Stimulated activated CD4-positive, alpha-beta T cell treated with anti-CD3 and anti-CD28 coated beads, Interleukin-15, amount 100 ng/mL, for 1 hour (primary cell): ENCODE data around the gene RPL28.
A peak's percentile ranks its signal among the peaks of the same experiment; 100 is the strongest.
"Not testable (repeated sequence)": the region's sequence is repeated elsewhere in the genome, so short reads cannot be mapped to it uniquely, and the experiment has no call there.

Experiments
- DNase-seq, 2 donors: peaks; one replicate each; pipeline ENCODE4 v3.0.0-alpha.2; 2020; ENCODE audit warnings: low read depth in 1 of 2, low spot score in 1 of 2

Gene RPL28

DNA sequence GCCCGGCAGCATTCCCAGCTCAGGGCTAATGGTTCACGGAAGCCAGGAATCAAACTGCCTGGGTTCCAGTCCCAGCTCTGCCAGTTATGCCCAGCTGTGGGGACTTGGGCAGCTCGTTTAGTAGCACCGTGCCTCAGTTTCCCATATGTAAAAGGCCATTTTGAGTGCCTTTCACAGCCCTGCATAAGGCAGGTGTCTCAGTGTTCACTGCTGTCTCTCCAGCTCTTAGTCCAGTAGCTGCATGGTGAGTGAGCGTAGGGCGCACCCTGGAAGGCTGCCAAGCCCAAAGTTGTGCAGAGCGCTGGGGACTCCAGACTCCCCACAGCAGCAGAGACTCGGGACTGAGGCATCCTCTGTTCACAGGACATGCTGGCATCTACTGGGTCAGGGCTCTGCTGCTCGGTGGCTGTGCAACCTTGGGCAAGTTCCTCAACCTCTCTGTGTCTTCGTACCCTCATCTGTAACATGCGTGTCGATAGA lies 5.5 kb downstream of the RPL28 start:
- DNase-seq: no peak

DNA sequence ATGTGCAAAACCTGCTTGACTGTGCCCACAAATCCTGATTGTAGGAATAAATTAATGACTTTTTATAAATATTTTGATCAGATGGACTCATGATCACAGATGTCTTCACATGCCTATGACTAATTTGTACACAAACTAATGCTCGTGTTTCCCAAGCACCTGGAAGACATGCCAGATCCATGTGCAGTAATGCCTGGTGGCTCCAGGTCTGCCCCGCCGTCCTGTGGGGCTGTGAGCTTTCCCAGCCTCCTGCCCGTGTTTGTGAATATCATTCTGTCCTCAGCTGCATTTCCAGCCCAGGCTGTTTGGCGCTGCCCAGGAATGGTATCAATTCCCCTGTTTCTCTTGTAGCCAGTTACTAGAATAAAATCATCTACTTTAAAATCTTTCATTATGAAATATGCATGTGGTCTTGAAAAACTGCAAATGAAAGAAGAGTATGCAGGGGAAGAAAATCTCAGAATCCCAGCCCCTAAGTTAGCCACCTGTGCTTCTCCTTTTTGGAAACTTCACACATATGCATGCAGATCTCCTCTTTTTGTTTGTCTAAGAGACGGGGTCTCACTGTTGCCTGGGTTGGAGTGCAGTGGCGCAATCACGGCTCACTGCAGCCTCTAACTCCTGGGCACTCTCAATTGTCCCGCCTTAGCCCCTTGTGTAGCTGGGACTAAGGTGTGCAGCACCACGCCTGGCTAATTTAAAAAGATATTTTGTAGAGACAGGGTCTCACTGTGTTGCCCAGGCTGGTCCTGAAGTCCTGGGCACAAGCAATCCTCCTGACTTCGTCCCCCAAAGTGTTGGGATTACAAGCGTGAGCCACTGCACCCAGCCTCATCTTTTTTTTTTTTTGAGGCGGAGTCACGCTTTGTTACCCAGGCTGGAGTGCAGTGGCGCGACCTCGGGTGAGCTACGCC lies 6.2 kb downstream of the RPL28 start:
- DNase-seq: no peak

DNA sequence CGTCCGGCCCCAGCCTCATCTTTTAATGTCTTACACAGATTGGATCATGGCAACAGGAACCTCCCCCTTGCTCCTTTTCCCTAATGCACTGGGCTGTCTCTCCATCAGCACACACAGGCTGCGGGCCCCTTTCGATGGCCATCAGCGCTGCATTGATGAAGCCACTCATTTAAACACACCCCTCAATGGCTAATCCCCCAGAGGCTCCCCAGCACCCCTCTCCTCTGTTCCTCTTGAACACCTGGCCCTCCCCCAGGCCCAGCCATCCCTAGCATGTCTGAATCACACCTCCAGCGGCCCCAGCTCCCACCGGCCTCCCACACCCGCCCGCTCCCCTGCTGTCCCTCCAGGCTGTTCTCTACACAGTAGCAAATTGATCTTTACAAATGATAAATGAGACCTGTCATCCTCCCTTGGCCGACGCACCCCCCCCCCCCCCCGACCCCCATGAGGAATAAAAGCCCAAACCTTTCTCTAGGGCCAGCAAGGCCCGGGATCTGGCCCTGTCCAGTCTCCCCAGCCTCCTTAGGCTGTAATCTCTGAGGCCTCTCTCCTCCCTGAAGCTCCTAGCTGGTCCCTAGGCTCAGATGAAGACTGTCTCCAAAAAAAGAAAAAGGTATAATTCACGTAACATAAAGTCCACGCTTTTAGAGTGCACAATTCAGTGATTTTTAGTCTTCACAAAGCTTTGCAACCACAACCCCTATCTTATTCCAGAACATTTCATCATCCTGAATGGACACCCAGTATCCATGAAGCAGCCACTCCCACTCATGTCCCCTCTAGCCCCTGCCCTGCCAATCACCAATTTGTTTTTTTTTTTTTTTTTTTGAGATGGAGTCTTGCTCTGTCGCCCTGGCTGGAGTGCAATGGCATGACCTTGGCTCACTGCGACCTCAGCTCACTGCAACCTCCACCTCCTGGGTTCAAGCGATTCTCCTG lies 7.4 kb downstream of the RPL28 start:
- no peak for DNase-seq

DNA sequence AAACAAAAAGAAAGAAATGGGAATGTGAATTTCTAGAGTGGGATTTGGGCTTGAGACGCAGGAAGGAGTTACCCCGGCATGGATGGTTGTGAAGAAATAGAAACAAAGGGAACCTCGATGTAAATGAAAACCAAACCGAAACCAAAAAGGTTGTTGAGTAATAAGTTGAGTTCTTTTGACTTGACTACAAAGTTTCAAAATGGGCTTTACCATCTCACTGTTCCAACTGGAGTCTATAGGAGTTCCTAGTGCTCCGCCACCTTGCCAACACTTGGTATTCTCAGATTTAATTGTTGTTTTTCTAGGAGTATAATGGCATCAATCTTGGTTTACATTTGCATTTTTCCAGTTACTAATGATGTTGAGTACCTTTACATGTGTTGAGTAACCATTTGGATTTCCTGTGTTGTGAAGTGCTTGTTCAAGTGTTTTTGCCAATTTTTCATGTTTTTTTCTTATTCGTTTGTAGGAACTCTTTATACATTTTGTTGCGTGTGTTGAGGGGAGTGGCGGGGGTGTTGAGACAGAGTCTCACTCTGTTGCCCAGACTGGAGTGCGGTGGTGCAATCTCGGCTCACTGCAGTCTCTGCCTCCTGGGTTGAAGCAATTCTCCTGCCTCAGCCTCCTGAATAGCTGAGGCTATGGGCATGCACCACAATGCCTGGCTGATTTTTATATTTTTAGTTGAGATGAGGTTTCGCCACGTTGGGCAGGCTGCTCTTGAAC lies 12.6 kb downstream of the RPL28 start:
- DNase-seq: no peak

- DNase-seq: no peak
Measured at GRCh38 chr19:55400281-55401087, 14.8 kb downstream of the RPL28 start.

GRCh38 chr19:55401390-55401789 lies 15.7 kb downstream of the RPL28 start:
- not testable (repeated sequence) for DNase-seq

- no peak for DNase-seq
Measured at GRCh38 chr19:55402509-55402908, 16.8 kb downstream of the RPL28 start.

- no peak for DNase-seq
Measured at GRCh38 chr19:55405638-55406037, 19.9 kb downstream of the RPL28 start.

- DNase-seq: no peak
Measured at GRCh38 chr19:55406091-55406825, 20.5 kb downstream of the RPL28 start.

- DNase-seq: peak in 1 of 2 donors; percentile 22
Measured at GRCh38 chr19:55406826-55407549, 21.3 kb downstream of the RPL28 start.

- not testable (repeated sequence) for DNase-seq
Measured at GRCh38 chr19:55407550-55407799, 21.7 kb downstream of the RPL28 start, which contains the start of gene UBE2S. TSS of gene UBE2S (minus strand) at chr19:55407788. CDS start at chr19:55407589, 199 bp downstream.

- DNase-seq: peak; percentile 91 to 94
Measured at GRCh38 chr19:55407800-55408532, 22.2 kb downstream of the RPL28 start.

DNA sequence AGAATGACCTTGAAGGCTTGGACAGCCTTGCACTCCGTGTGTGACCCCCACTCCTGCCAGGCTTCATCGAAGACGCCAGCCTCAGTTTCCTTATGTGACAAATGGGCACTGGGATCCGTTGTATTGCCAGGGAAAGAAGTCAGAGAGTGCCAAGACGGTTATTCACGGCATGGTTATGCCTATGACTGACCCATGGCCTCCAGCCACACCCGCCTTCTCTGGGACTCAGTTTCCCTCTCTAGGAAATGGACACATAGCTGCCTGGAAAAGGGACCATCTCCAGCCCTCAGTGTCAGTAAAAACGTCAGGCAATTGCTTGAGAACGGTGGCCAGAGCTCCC lies 22.8 kb downstream of the RPL28 start:
- no peak for DNase-seq

- DNase-seq: not testable (repeated sequence)
Measured at GRCh38 chr19:55409179-55409578, 23.4 kb downstream of the RPL28 start.

DNA sequence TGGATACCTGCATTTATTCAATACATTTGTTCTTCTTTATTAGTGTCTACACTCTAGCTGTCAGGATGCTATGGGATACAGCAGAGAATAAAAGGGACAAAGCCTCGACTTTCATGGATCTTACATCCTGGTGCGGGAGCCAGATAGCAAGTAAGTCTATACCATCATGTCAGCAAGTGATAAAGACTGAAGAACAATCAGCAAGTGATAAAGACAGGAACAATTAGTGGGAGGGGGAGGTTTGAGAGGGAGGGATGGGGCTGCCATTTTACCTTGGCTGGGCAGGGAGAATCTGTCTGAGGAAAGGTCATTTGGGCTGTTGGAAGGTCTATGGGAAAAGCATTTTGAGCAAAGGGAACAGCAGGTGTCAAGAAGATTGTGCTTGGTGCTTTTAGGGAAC lies 24.4 kb downstream of the RPL28 start:
- DNase-seq: no peak

GRCh38 chr19:55418185-55418584 lies 32.5 kb downstream of the RPL28 start:
- DNase-seq: no peak

DNA sequence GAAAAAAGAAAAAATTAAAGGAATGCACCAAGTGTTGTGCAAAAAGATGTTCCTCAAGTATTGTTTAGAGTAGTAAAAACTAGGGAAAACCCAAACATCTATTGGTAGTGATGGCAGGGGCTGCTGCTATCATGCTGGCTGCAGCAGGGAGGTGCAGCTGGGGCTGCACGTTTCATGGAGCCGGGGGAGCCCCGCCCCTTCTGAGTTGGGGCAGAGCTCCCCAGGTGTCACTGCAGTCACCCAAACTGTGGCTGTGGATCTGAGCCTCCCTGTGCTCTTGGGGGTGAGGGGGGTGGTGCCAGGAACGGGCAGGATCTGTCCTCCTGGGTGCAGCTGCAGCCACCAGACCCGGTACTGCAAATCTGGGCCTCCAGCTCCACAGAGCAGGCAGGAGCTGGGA lies 33.4 kb downstream of the RPL28 start:
- no peak for DNase-seq

- DNase-seq: no peak
Measured at GRCh38 chr19:55419624-55420236, 34.0 kb downstream of the RPL28 start.
